ENCODE measurements around the gene GAS7.

GAS7 gene

GRCh38 chr17:10032118-10032852, 166.1 kb downstream of the GAS7 start:
- Histone ChIP-seq H3K23ac (ENCODE audit: low read length) (no peak overlapping the region), H3K18ac (ENCODE audit: low read length) (no peak overlapping the region), H3K4me1 (ENCODE audit: control insufficient read depth, low read depth, low read length) (no peaks in the 10 kb centered on the region), H3K27ac (ENCODE audit: low read depth, low read length) (no peak overlapping the region), H3K27me3 (ENCODE audit: insufficient read depth, low read length, poor library complexity) (no peaks in the 10 kb centered on the region), H3K36me3 (ENCODE audit: control insufficient read depth, insufficient read depth, low read length) (no peaks in the 10 kb centered on the region), H3K4ac (ENCODE audit: low read depth, low read length) (no peak overlapping the region), H3K79me1 (ENCODE audit: low read length) (no peaks in the 10 kb centered on the region), H3K4me2 (ENCODE audit: low read length) (no peak overlapping the region), H2BK120ac (ENCODE audit: low read depth, low read length) (no peak overlapping the region), H2BK5ac (ENCODE audit: low read length) (no peak overlapping the region), H3K4me3 (ENCODE audit: low read length) (no peak overlapping the region), H3K9ac (ENCODE audit: low read length) (no peak overlapping the region), H4K5ac (ENCODE audit: low read length) (no peak overlapping the region), H3K56ac (ENCODE audit: low read length) (no peak overlapping the region), H2BK15ac (replicated peaks; ENCODE audit: low read depth) (no peak overlapping the region), H3K79me2 (ENCODE audit: control insufficient read depth, insufficient read depth, low read length) (no peaks in the 10 kb centered on the region), H2AK5ac (ENCODE audit: low read length) (no peak overlapping the region), H4K8ac (ENCODE audit: low read depth, low read length) (no peak overlapping the region)
- DNase-seq = no peak
- WGBS (ENCODE audit: extremely low coverage, insufficient coverage, low lambda C conversion rate) = no CpG with 5 or more reads among the region's 6 CpGs

GRCh38 chr17:10031606-10032005, 166.8 kb downstream of the GAS7 start:
- Histone ChIP-seq H3K4ac (ENCODE audit: low read depth, low read length) (no peak overlapping the region), H3K56ac (ENCODE audit: low read length) (no peak overlapping the region), H3K4me2 (ENCODE audit: low read length) (no peak overlapping the region), H3K18ac (ENCODE audit: low read length) (no peak overlapping the region), H3K79me2 (ENCODE audit: control insufficient read depth, insufficient read depth, low read length) (no peaks in the 10 kb centered on the region), H2AK5ac (ENCODE audit: low read length) (no peak overlapping the region), H4K8ac (ENCODE audit: low read depth, low read length) (no peak overlapping the region), H2BK15ac (replicated peaks; ENCODE audit: low read depth) (no peak overlapping the region), H3K79me1 (ENCODE audit: low read length) (no peaks in the 10 kb centered on the region), H3K27ac (ENCODE audit: low read depth, low read length) (no peak overlapping the region), H3K27me3 (ENCODE audit: insufficient read depth, low read length, poor library complexity) (no peaks in the 10 kb centered on the region), H2BK120ac (ENCODE audit: low read depth, low read length) (no peak overlapping the region), H3K9ac (ENCODE audit: low read length) (no peak overlapping the region), H3K4me3 (ENCODE audit: low read length) (no peak overlapping the region), H2BK5ac (ENCODE audit: low read length) (no peak overlapping the region), H3K4me1 (ENCODE audit: control insufficient read depth, low read depth, low read length) (no peaks in the 10 kb centered on the region), H3K23ac (ENCODE audit: low read length) (no peak overlapping the region), H3K36me3 (ENCODE audit: control insufficient read depth, insufficient read depth, low read length) (no peaks in the 10 kb centered on the region), H4K5ac (ENCODE audit: low read length) (no peak overlapping the region)
- WGBS (ENCODE audit: extremely low coverage, insufficient coverage, low lambda C conversion rate) = no CpG with 5 or more reads among the region's 11 CpGs
- no peak for DNase-seq

- Histone ChIP-seq H3K27me3 (ENCODE audit: insufficient read depth, low read length, poor library complexity) (no peaks in the 10 kb centered on the region), H2BK5ac (ENCODE audit: low read length) (no peak overlapping the region), H3K27ac (ENCODE audit: low read depth, low read length) (no peak overlapping the region), H3K4me1 (ENCODE audit: control insufficient read depth, low read depth, low read length) (no peaks in the 10 kb centered on the region), H4K8ac (ENCODE audit: low read depth, low read length) (no peak overlapping the region), H3K4me3 (ENCODE audit: low read length) (no peak overlapping the region), H3K79me1 (ENCODE audit: low read length) (no peaks in the 10 kb centered on the region), H3K4me2 (ENCODE audit: low read length) (no peak overlapping the region), H3K9ac (ENCODE audit: low read length) (no peak overlapping the region), H3K79me2 (ENCODE audit: control insufficient read depth, insufficient read depth, low read length) (no peaks in the 10 kb centered on the region), H3K23ac (ENCODE audit: low read length) (no peak overlapping the region), H3K4ac (ENCODE audit: low read depth, low read length) (no peak overlapping the region), H2BK15ac (replicated peaks; ENCODE audit: low read depth) (no peak overlapping the region), H3K56ac (ENCODE audit: low read length) (no peak overlapping the region), H2AK5ac (ENCODE audit: low read length) (no peak overlapping the region), H3K36me3 (ENCODE audit: control insufficient read depth, insufficient read depth, low read length) (no peaks in the 10 kb centered on the region), H4K5ac (ENCODE audit: low read length) (no peak overlapping the region), H2BK120ac (ENCODE audit: low read depth, low read length) (no peak overlapping the region), H3K18ac (ENCODE audit: low read length) (no peak overlapping the region)
- no peak for DNase-seq
- no CpG with 5 or more reads among the region's 3 CpGs for WGBS (ENCODE audit: extremely low coverage, insufficient coverage, low lambda C conversion rate)
Observed at GRCh38 chr17:10031127-10031526, 167.3 kb downstream of the GAS7 start.

- H3K56ac ChIP-seq (ENCODE audit: low read length) = no peak overlapping the region
- H3K79me2 ChIP-seq (ENCODE audit: control insufficient read depth, insufficient read depth, low read length) = no peaks in the 10 kb centered on the region
- H3K4me2 ChIP-seq (ENCODE audit: low read length) = no peak overlapping the region
- WGBS (ENCODE audit: extremely low coverage, insufficient coverage, low lambda C conversion rate) = no CpG with 5 or more reads among the region's 7 CpGs
- H3K27me3 ChIP-seq (ENCODE audit: insufficient read depth, low read length, poor library complexity) = no peaks in the 10 kb centered on the region
- no peak overlapping the region for H3K9ac ChIP-seq (ENCODE audit: low read length)
- H3K4ac ChIP-seq (ENCODE audit: low read depth, low read length) = no peak overlapping the region
- H2BK120ac ChIP-seq (ENCODE audit: low read depth, low read length) = no peak overlapping the region
- no peak overlapping the region for H3K18ac ChIP-seq (ENCODE audit: low read length)
- no peak overlapping the region for H4K8ac ChIP-seq (ENCODE audit: low read depth, low read length)
- no peak overlapping the region for H2AK5ac ChIP-seq (ENCODE audit: low read length)
- H3K79me1 ChIP-seq (ENCODE audit: low read length) = no peaks in the 10 kb centered on the region
- H2BK5ac ChIP-seq (ENCODE audit: low read length) = no peak overlapping the region
- no peak for DNase-seq
- H3K4me3 ChIP-seq (ENCODE audit: low read length) = no peak overlapping the region
- no peak overlapping the region for H3K23ac ChIP-seq (ENCODE audit: low read length)
- no peak overlapping the region for H3K27ac ChIP-seq (ENCODE audit: low read depth, low read length)
- no peaks in the 10 kb centered on the region for H3K36me3 ChIP-seq (ENCODE audit: control insufficient read depth, insufficient read depth, low read length)
- H2BK15ac ChIP-seq (replicated peaks; ENCODE audit: low read depth) = no peak overlapping the region
- H3K4me1 ChIP-seq (ENCODE audit: control insufficient read depth, low read depth, low read length) = no peaks in the 10 kb centered on the region
- H4K5ac ChIP-seq (ENCODE audit: low read length) = no peak overlapping the region
Observed at GRCh38 chr17:10029129-10029528, 169.3 kb downstream of the GAS7 start.

- Histone ChIP-seq H3K27me3 (ENCODE audit: insufficient read depth, low read length, poor library complexity) (no peaks in the 10 kb centered on the region), H4K5ac (ENCODE audit: low read length) (no peak overlapping the region), H3K18ac (ENCODE audit: low read length) (no peak overlapping the region), H3K4me3 (ENCODE audit: low read length) (no peak overlapping the region), H3K79me2 (ENCODE audit: control insufficient read depth, insufficient read depth, low read length) (no peaks in the 10 kb centered on the region), H3K23ac (ENCODE audit: low read length) (no peak overlapping the region), H3K9ac (ENCODE audit: low read length) (no peak overlapping the region), H2AK5ac (ENCODE audit: low read length) (no peak overlapping the region), H4K8ac (ENCODE audit: low read depth, low read length) (no peak overlapping the region), H3K4ac (ENCODE audit: low read depth, low read length) (no peak overlapping the region), H3K4me1 (ENCODE audit: control insufficient read depth, low read depth, low read length) (no peaks in the 10 kb centered on the region), H2BK120ac (ENCODE audit: low read depth, low read length) (no peak overlapping the region), H2BK15ac (replicated peaks; ENCODE audit: low read depth) (no peak overlapping the region), H3K79me1 (ENCODE audit: low read length) (peaks cover 2% of the 10 kb centered on the region), H3K4me2 (ENCODE audit: low read length) (no peak overlapping the region), H3K56ac (ENCODE audit: low read length) (peak overlapping the region; percentile 11), H3K27ac (ENCODE audit: low read depth, low read length) (no peak overlapping the region), H3K36me3 (ENCODE audit: control insufficient read depth, insufficient read depth, low read length) (no peaks in the 10 kb centered on the region), H2BK5ac (ENCODE audit: low read length) (no peak overlapping the region)
- WGBS (ENCODE audit: extremely low coverage, insufficient coverage, low lambda C conversion rate) = no CpG with 5 or more reads among the region's 21 CpGs
- no peak for DNase-seq
Observed at GRCh38 chr17:10025976-10026901, 172.2 kb downstream of the GAS7 start.

Data from mesendoderm (in vitro differentiated cells).